NB4 (cell line): ENCODE data around the gene RFX3.

ENCODE experiments used
- POLR2A ChIP-seq: IDR thresholded peaks from 2 replicates; pipeline ENCODE4 v1.6.1; 2011; ENCODE audit warnings: mild to moderate bottlenecking; ENCODE audit not compliant: insufficient read length; ENCODE audit errors: extremely low read depth
- TF ChIP-seq, protein P1 (sequence below): IDR thresholded peaks from one replicate; pipeline ENCODE4 v1.5.1; 2012; ENCODE audit warnings: low read depth, low read length

DNA sequence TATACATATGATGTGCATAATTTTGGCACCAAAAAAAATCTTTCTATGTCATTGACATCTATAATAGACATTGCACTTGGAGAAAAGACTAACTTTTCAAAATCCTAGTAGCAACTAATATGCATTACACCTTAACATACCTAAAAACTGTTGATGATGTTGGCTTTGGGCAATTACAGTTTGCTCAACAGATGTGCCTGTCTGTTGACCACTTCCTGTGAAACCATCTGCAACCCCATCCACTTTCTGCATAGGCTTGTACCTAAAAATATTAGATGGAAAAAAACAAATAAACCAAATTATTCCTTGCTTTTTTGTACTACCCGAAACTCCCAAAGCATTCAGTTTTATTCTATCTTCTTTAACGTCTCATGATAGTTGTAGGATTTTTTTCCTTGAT is 248.6 kb downstream of the RFX3 start:
- TF ChIP-seq, protein P1, sequence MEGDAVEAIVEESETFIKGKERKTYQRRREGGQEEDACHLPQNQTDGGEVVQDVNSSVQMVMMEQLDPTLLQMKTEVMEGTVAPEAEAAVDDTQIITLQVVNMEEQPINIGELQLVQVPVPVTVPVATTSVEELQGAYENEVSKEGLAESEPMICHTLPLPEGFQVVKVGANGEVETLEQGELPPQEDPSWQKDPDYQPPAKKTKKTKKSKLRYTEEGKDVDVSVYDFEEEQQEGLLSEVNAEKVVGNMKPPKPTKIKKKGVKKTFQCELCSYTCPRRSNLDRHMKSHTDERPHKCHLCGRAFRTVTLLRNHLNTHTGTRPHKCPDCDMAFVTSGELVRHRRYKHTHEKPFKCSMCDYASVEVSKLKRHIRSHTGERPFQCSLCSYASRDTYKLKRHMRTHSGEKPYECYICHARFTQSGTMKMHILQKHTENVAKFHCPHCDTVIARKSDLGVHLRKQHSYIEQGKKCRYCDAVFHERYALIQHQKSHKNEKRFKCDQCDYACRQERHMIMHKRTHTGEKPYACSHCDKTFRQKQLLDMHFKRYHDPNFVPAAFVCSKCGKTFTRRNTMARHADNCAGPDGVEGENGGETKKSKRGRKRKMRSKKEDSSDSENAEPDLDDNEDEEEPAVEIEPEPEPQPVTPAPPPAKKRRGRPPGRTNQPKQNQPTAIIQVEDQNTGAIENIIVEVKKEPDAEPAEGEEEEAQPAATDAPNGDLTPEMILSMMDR, result no peak
- TF ChIP-seq POLR2A, result no peak
